K562 (cell line): ENCODE results near the gene CACNG5. TPM values are rescaled to one million over a fixed set of nuclear protein-coding genes. Genes with fewer than 3 reads are reported as not detected.

Source experiments
- ATF3 ChIP-seq, 2 experiments: fragments of 450-650 bp in 1 of 2; sonication (generic) in 1 of 2; formaldehyde crosslinking in 1 of 2; IDR thresholded peaks in 1 of 2; conservative IDR thresholded peaks in 1 of 2; 2 replicates each; pipeline versions ENCODE4 v1.6.1 to v1.8.1; 2016 to 2023; ENCODE audit warnings: mild to moderate bottlenecking in 2 of 2, moderate library complexity in 2 of 2, inconsistent platforms in 1 of 2, missing genetic modification reagents in 1 of 2
- BRD4 ChIP-seq: fragments of 200-600 bp; sonication (generic); IDR thresholded peaks from 2 replicates; pipeline ENCODE4 v1.6.1; 2017; ENCODE audit warnings: inconsistent platforms
- DIDO1 ChIP-seq: fragments of 450-650 bp; IDR thresholded peaks from 2 replicates; pipeline ENCODE4 v1.6.1; 2016; ENCODE audit warnings: low read depth, missing biosample characterization, missing genetic modification characterization
- FOS ChIP-seq: IDR thresholded peaks from 3 replicates; pipeline ENCODE4 v1.6.1; 2011; ENCODE audit not compliant: insufficient read length; ENCODE audit errors: extremely low read depth
- GABPA ChIP-seq: fragments of 200-800 bp; sonication (Bioruptor generic); conservative IDR thresholded peaks from 2 replicates; pipeline ENCODE4 v1.6.1; 2016; ENCODE audit warnings: low read depth, missing genetic modification characterization, missing compliant biosample characterization
- JUNB ChIP-seq: fragments of 450-650 bp; formaldehyde crosslinking; conservative IDR thresholded peaks from 2 replicates; pipeline ENCODE4 v1.4.0; 2020; ENCODE audit warnings: mild to moderate bottlenecking
- POLR2G ChIP-seq: fragments of 200-400 bp; formaldehyde crosslinking; IDR thresholded peaks from 2 replicates; pipeline ENCODE4 v1.6.1; 2017; ENCODE audit warnings: low read depth, mild to moderate bottlenecking, antibody characterized with exemption, low read length, moderate library complexity
- SIRT6 ChIP-seq: IDR thresholded peaks from one replicate; pipeline ENCODE4 v1.6.1; 2012; ENCODE audit warnings: low read depth, mild to moderate bottlenecking, control low read depth, inconsistent platforms, low read length, moderate library complexity
- ZNF449 ChIP-seq: fragments of 250-450 bp; sonication (Bioruptor Pico); IDR thresholded peaks from 2 replicates; pipeline ENCODE4 v1.8.0; 2022; ENCODE audit warnings: moderate library complexity, mild to moderate bottlenecking, inconsistent platforms
- ZZZ3 ChIP-seq: fragments of 450-650 bp; IDR thresholded peaks from 2 replicates; pipeline ENCODE4 v1.6.1; 2016; ENCODE audit warnings: antibody characterized with exemption, mild to moderate bottlenecking, moderate library complexity
- polyA plus RNA-seq, 8 experiments: library from polyadenylated mRNA; depleted of rRNA in 4 of 8; stranded (reverse) in 5 of 8; unstranded in 3 of 8; fragments of >200 nt; fragmentation: Nextera tagmentation in 2 of 8; fragmentation: Illumina TruSeq in 1 of 8; extraction: Ambion mirVana in 2 of 8; extraction: Trizol in 1 of 8; gene quantifications; 2 replicates each; pipeline versions ENCODE4 v1.2.1 to v1.2.3, GENCODE V29; 2011 to 2014; ENCODE audit warnings: inconsistent platforms in 1 of 8, missing spikeins in 1 of 8
- total RNA-seq, 7 experiments: library from RNA; depleted of rRNA in 6 of 7; stranded (reverse); fragments of >200 nt in 6 of 7; fragmentation: Illumina TruSeq in 2 of 7; extraction: Trizol in 2 of 7; gene quantifications; 2 replicates each; pipeline versions ENCODE4 v1.2.1 to v1.2.3, GENCODE V29; 2011 to 2021; ENCODE audit warnings: low replicate concordance in 1 of 7

The CACNG5 gene
- total and polyA plus RNA-seq, 9 of the 15 experiments (the other 6 are each of a cell fraction or from before 2014, with no cell fraction given): not detected

DNA sequence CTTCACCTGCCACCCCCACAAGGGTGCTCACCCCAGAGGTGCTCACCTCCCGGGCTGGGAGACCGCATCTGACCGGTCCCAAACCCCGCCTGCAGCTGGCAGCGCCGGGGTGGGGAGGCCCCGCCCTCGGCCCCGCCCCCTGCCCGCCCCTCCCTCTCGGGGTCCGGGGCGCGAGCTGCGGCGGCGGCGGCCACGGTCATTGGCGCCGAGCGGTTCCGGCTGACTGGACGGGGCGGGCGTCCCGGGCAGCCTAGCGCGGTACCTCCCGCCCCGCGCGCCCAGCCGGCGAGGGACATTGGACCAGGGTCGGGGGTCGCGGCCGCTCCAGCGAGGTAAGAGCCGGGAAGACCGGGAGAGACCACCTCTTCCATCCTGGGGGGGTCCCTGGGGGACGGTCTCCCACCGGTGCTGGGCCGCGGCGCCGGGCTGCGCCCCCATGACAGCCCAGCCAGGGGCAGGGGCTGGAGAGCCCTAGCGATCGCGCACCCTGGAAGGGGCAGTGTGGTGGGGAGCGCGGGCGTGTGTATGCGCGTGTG lies at the start of gene CACNG5 (continued):
- no peak for TF ChIP-seq ATF3 (IDR thresholded peaks at IDR 0.05)
- no peak for TF ChIP-seq ATF3 (CRISPR knock-in tag; conservative IDR thresholded peaks at IDR 0.05)
- no peak for TF ChIP-seq FOS
- TF ChIP-seq ZZZ3: no peak
- no peak for TF ChIP-seq SIRT6
- no peak for TF ChIP-seq GABPA (tag)
- TF ChIP-seq POLR2G: no peak
- no peak for TF ChIP-seq DIDO1
- TF ChIP-seq ZNF449: no peak
- TF ChIP-seq JUNB (CRISPR knock-in tag): no peak
- no peak for TF ChIP-seq BRD4
